ENCODE measurements around the gene DICER1.

The DICER1 gene

DNA sequence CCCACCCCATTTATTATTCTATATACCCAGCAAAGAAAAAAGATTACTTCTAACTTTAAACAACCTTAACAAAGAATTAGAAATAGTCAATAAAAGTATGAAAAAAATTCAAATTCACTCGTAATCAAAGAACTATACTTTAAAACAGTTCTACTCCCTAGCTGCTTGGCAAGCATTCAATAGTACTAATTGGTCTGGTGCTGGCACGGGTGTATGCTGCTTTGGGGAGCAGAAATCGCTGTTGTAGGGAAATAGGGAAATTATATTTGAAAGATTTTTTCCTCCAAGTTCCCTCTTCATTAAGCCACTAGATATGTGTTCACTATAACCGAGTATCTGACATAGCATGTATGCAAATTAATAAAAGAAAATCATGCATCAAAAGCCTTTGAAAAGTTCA lies 65.7 kb downstream of the DICER1 start:
- H3K79me2 ChIP-seq (ENCODE audit: insufficient read depth, low read length), result no peaks in the 10 kb centered on the region
- no peaks in the 10 kb centered on the region for H4K20me1 ChIP-seq (ENCODE audit: insufficient read depth, low read length, poor library complexity, severe bottlenecking)
- no peak for TF ChIP-seq EZH2phosphoT487 (IDR thresholded peaks at IDR 0.05; ENCODE audit: borderline replicate concordance)
- TF ChIP-seq, protein P1, sequence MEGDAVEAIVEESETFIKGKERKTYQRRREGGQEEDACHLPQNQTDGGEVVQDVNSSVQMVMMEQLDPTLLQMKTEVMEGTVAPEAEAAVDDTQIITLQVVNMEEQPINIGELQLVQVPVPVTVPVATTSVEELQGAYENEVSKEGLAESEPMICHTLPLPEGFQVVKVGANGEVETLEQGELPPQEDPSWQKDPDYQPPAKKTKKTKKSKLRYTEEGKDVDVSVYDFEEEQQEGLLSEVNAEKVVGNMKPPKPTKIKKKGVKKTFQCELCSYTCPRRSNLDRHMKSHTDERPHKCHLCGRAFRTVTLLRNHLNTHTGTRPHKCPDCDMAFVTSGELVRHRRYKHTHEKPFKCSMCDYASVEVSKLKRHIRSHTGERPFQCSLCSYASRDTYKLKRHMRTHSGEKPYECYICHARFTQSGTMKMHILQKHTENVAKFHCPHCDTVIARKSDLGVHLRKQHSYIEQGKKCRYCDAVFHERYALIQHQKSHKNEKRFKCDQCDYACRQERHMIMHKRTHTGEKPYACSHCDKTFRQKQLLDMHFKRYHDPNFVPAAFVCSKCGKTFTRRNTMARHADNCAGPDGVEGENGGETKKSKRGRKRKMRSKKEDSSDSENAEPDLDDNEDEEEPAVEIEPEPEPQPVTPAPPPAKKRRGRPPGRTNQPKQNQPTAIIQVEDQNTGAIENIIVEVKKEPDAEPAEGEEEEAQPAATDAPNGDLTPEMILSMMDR (conservative IDR thresholded peaks at IDR 0.05; ENCODE audit: low read length), result no peak
- H3K9me3 ChIP-seq (ENCODE audit: insufficient read depth, low read depth, low read length), result no peaks in the 10 kb centered on the region
- no peaks in the 10 kb centered on the region for H3K27me3 ChIP-seq (ENCODE audit: insufficient read depth, low read length, poor library complexity, severe bottlenecking)
- peaks cover 89% of the 10 kb centered on the region; the same call in 1 of the 2 replicates for H3K36me3 ChIP-seq (ENCODE audit: insufficient read depth, low read length)
- H3F3A ChIP-seq (ENCODE audit: low read depth), result no peaks in the 10 kb centered on the region
- no peak overlapping the region for H3K9ac ChIP-seq (ENCODE audit: low read depth, low read length, poor library complexity, severe bottlenecking)
- H3K4me3 ChIP-seq (ENCODE audit: low read length, poor library complexity, severe bottlenecking), result no peak overlapping the region
- no peaks in the 10 kb centered on the region for H3K4me1 ChIP-seq (ENCODE audit: insufficient read depth, low read length, poor library complexity, severe bottlenecking)
- H3K9me2 ChIP-seq (replicated peaks; ENCODE audit: low read depth, low read length), result no peaks in the 10 kb centered on the region
- H3K4me2 ChIP-seq (ENCODE audit: low read depth, low read length, poor library complexity, severe bottlenecking), result no peak overlapping the region
- no peak overlapping the region for H2AFZ ChIP-seq (ENCODE audit: low read length)

DNA sequence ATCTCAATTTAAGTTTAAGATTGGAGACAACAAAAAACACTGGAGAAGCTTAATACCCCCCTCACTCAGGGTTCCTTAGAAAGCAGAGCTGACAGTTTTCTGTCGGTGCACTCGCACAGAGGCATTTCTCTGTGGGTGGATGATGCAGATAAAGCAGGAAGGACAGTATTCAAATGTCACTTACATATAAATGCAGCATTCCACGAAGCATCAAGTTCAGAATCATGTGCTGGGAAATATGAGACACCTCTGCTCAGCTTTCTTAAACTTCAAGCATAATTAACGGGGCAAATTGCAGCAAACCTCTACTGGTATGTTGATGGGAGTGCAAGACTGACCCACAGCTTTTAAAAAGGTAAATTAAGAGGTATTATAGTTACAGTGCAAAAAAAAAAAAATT lies 68.7 kb downstream of the DICER1 start:
- Histone ChIP-seq H3K36me3 (ENCODE audit: insufficient read depth, low read length) (peaks cover 64% of the 10 kb centered on the region; the same call in 1 of the 2 replicates), H3K4me3 (ENCODE audit: low read length, poor library complexity, severe bottlenecking) (no peak overlapping the region), H3K4me1 (ENCODE audit: insufficient read depth, low read length, poor library complexity, severe bottlenecking) (no peaks in the 10 kb centered on the region), H3K9me3 (ENCODE audit: insufficient read depth, low read depth, low read length) (no peaks in the 10 kb centered on the region), H3F3A (ENCODE audit: low read depth) (no peaks in the 10 kb centered on the region), H3K79me2 (ENCODE audit: insufficient read depth, low read length) (no peaks in the 10 kb centered on the region), H4K20me1 (ENCODE audit: insufficient read depth, low read length, poor library complexity, severe bottlenecking) (no peaks in the 10 kb centered on the region), H3K27me3 (ENCODE audit: insufficient read depth, low read length, poor library complexity, severe bottlenecking) (no peaks in the 10 kb centered on the region), H2AFZ (ENCODE audit: low read length) (no peak overlapping the region), H3K4me2 (ENCODE audit: low read depth, low read length, poor library complexity, severe bottlenecking) (no peak overlapping the region), H3K9me2 (replicated peaks; ENCODE audit: low read depth, low read length) (no peaks in the 10 kb centered on the region), H3K9ac (ENCODE audit: low read depth, low read length, poor library complexity, severe bottlenecking) (no peak overlapping the region)
- no peak for TF ChIP-seq EZH2phosphoT487 (IDR thresholded peaks at IDR 0.05; ENCODE audit: borderline replicate concordance)
- TF ChIP-seq, protein P1 (conservative IDR thresholded peaks at IDR 0.05; ENCODE audit: low read length), result no peak

DNA sequence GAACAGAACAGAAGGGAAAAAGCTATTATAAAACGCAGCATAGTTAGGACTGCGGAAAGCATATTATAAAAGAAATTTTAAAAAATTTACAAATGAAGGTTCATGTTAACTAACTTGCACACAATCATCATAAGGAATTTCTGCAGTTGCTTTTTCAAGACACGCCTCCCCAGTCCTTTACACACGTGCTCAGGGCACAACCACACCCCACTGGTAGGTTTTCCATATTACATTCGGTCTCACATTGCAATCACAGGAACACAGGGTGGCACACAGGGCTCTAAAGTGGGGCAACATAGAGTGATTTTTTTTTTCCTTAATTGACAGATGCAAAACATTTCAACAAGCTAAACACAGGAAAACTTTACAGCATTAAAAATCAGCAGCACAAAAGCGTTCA lies 69.7 kb downstream of the DICER1 start:
- Histone ChIP-seq H2AFZ (ENCODE audit: low read length) (no peak overlapping the region), H3K4me3 (ENCODE audit: low read length, poor library complexity, severe bottlenecking) (no peak overlapping the region), H3K9me3 (ENCODE audit: insufficient read depth, low read depth, low read length) (no peaks in the 10 kb centered on the region), H4K20me1 (ENCODE audit: insufficient read depth, low read length, poor library complexity, severe bottlenecking) (no peaks in the 10 kb centered on the region), H3K9ac (ENCODE audit: low read depth, low read length, poor library complexity, severe bottlenecking) (no peak overlapping the region), H3F3A (ENCODE audit: low read depth) (no peaks in the 10 kb centered on the region), H3K9me2 (replicated peaks; ENCODE audit: low read depth, low read length) (no peaks in the 10 kb centered on the region), H3K4me1 (ENCODE audit: insufficient read depth, low read length, poor library complexity, severe bottlenecking) (no peaks in the 10 kb centered on the region), H3K79me2 (ENCODE audit: insufficient read depth, low read length) (no peaks in the 10 kb centered on the region), H3K4me2 (ENCODE audit: low read depth, low read length, poor library complexity, severe bottlenecking) (no peak overlapping the region), H3K36me3 (ENCODE audit: insufficient read depth, low read length) (peaks cover 54% of the 10 kb centered on the region; the same call in 1 of the 2 replicates), H3K27me3 (ENCODE audit: insufficient read depth, low read length, poor library complexity, severe bottlenecking) (no peaks in the 10 kb centered on the region)
- no peak for TF ChIP-seq EZH2phosphoT487 (IDR thresholded peaks at IDR 0.05; ENCODE audit: borderline replicate concordance)
- TF ChIP-seq, protein P1 (conservative IDR thresholded peaks at IDR 0.05; ENCODE audit: low read length), result no peak

Measured in Loucy (cell line).